ENCODE data around the gene FCHSD2. TPM values are rescaled to one million over a fixed set of nuclear protein-coding genes. Genes with fewer than 3 reads are reported as not detected.
"Not testable (repeated sequence)": the region's sequence is repeated elsewhere in the genome, so short reads cannot be mapped to it uniquely, and the experiment has no call there.

FCHSD2 gene
- total and polyA plus RNA-seq, 2 experiments from 2014 or later, result 9.1 to 19.8 TPM

DNA sequence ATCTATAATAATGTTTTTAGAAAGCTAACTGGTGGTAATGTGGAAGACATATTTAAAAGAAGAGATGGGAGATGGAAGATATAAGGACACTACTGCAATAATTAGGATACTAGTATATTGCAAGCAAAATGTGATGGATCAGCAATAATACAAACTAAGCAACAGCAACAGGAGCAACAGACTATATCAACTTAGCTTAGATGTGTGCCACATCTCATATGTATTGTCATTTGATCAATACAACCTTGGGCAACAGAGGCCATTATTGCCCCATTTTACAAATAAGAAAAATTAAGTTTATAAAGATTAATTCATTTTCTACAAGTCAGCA is 4.2 kb downstream of the FCHSD2 start:
- no peak for TF ChIP-seq EZH2phosphoT487 (IDR thresholded peaks at IDR 0.05; ENCODE audit: insufficient read depth, low read depth)
- no peak for TF ChIP-seq EZH2 (IDR thresholded peaks at IDR 0.05; ENCODE audit: insufficient read depth, poor library complexity, severe bottlenecking)
- in situ Hi-C loops (cut with MboI), result no loop called here
- H4K20me1 ChIP-seq (ENCODE audit: insufficient read depth), result no peaks in the 10 kb centered on the region
- H3K9me3 ChIP-seq (ENCODE audit: low read depth), result no peaks in the 10 kb centered on the region
- no peak overlapping the region for H3K27ac ChIP-seq
- no peak for DNase-seq
- peaks cover 14% of the 10 kb centered on the region for H3K4me1 ChIP-seq (ENCODE audit: insufficient read depth)
- no peaks in the 10 kb centered on the region for H3K9me2 ChIP-seq (ENCODE audit: insufficient read depth)
- H3K36me3 ChIP-seq (ENCODE audit: low read depth), result no peaks in the 10 kb centered on the region
- H3K79me2 ChIP-seq (ENCODE audit: insufficient read depth), result peaks cover 86% of the 10 kb centered on the region
- no peak overlapping the region for H2AFZ ChIP-seq
- H3K4me2 ChIP-seq (ENCODE audit: unreplicated experiment), result no peak overlapping the region
- H3K4me3 ChIP-seq, result no peak overlapping the region
- no peaks in the 10 kb centered on the region for H3K27me3 ChIP-seq (replicated peaks; ENCODE audit: insufficient read depth)
- peaks cover 19% of the 10 kb centered on the region; the same call in 1 of the 2 replicates for H3F3A ChIP-seq (ENCODE audit: insufficient read depth)
- no peak overlapping the region for H3K9ac ChIP-seq

GRCh38 chr11:73137262-73137943 is 4.7 kb downstream of the FCHSD2 start:
- Histone ChIP-seq H3K79me2 (ENCODE audit: insufficient read depth) (peaks cover 90% of the 10 kb centered on the region), H3K4me2 (ENCODE audit: unreplicated experiment) (no peak overlapping the region), H2AFZ (no peak overlapping the region), H3K9me3 (ENCODE audit: low read depth) (no peaks in the 10 kb centered on the region), H3F3A (ENCODE audit: insufficient read depth) (peaks cover 18% of the 10 kb centered on the region; the same call in 1 of the 2 replicates), H3K27ac (no peak overlapping the region), H3K9me2 (ENCODE audit: insufficient read depth) (no peaks in the 10 kb centered on the region), H3K36me3 (ENCODE audit: low read depth) (no peaks in the 10 kb centered on the region), H3K4me3 (no peak overlapping the region), H3K9ac (no peak overlapping the region), H3K27me3 (replicated peaks; ENCODE audit: insufficient read depth) (no peaks in the 10 kb centered on the region), H3K4me1 (ENCODE audit: insufficient read depth) (peaks cover 14% of the 10 kb centered on the region), H4K20me1 (ENCODE audit: insufficient read depth) (no peaks in the 10 kb centered on the region)
- TF ChIP-seq EZH2phosphoT487 (IDR thresholded peaks at IDR 0.05; ENCODE audit: insufficient read depth, low read depth) (no peak), EZH2 (IDR thresholded peaks at IDR 0.05; ENCODE audit: insufficient read depth, poor library complexity, severe bottlenecking) (no peak)
- in situ Hi-C loops (cut with MboI), result no loop called here
- WGBS, 2 experiments (ENCODE audit: low coverage in 1 of 2, low lambda C conversion rate in 2 of 2, missing lambda C conversion rate in 2 of 2), result 81 to 84% methylated on average over 5 of the region's 5 CpGs
- DNase-seq, result no peak

DNA sequence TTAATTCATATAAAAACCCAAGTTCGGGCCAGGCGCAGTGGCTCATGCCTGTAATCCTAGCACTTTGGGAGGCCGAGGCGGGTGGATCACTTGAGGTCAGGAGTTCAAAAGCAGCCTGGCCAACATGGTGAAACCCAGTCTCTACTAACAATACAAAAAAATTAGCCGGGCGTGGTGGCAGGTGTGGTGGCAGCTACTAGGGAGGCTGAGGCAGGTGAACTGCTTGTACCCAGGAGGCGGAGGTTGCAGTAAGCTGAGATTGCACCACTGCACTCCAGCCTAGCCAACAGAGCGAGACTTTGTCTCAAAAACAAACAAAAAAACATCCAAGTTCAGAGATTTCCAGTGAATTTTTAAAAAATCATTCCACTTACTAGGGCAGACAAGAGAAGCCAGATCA is 5.4 kb downstream of the FCHSD2 start:
- H4K20me1 ChIP-seq (ENCODE audit: insufficient read depth); H3K36me3 ChIP-seq (ENCODE audit: low read depth); H3K4me3 ChIP-seq; H3K9ac ChIP-seq; H3K9me3 ChIP-seq (ENCODE audit: low read depth); in situ Hi-C loops (cut with MboI); H3K27me3 ChIP-seq (replicated peaks; ENCODE audit: insufficient read depth); H3K27ac ChIP-seq; DNase-seq; H3K9me2 ChIP-seq (ENCODE audit: insufficient read depth); H2AFZ ChIP-seq; H3K4me2 ChIP-seq (ENCODE audit: unreplicated experiment): not testable (repeated sequence)
- Histone ChIP-seq H3K4me1 (ENCODE audit: insufficient read depth) (peaks cover 14% of the 10 kb centered on the region), H3K79me2 (ENCODE audit: insufficient read depth) (peaks cover 96% of the 10 kb centered on the region), H3F3A (ENCODE audit: insufficient read depth) (peaks cover 18% of the 10 kb centered on the region; the same call in 1 of the 2 replicates)
- WGBS, 2 experiments (ENCODE audit: low coverage in 1 of 2, low lambda C conversion rate in 2 of 2, missing lambda C conversion rate in 2 of 2), result 96 to 98% methylated on average over 8 of the region's 8 CpGs

GRCh38 chr11:73135346-73136284 is 6.5 kb downstream of the FCHSD2 start:
- H3K9ac ChIP-seq, result no peak overlapping the region
- peaks cover 86% of the 10 kb centered on the region for H3K79me2 ChIP-seq (ENCODE audit: insufficient read depth)
- in situ Hi-C loops (cut with MboI), result no loop called here
- H4K20me1 ChIP-seq (ENCODE audit: insufficient read depth), result no peaks in the 10 kb centered on the region
- 89 to 93% methylated on average over 6 of the region's 6 CpGs for WGBS, 2 experiments (ENCODE audit: low coverage in 1 of 2, low lambda C conversion rate in 2 of 2, missing lambda C conversion rate in 2 of 2)
- no peak overlapping the region for H3K4me3 ChIP-seq
- no peak overlapping the region for H3K4me2 ChIP-seq (ENCODE audit: unreplicated experiment)
- no peaks in the 10 kb centered on the region for H3K27me3 ChIP-seq (replicated peaks; ENCODE audit: insufficient read depth)
- no peak overlapping the region for H3K27ac ChIP-seq
- H3K9me2 ChIP-seq (ENCODE audit: insufficient read depth), result no peaks in the 10 kb centered on the region
- H2AFZ ChIP-seq, result no peak overlapping the region
- H3K36me3 ChIP-seq (ENCODE audit: low read depth), result peaks cover 6% of the 10 kb centered on the region; the same call in 1 of the 2 replicates
- peaks cover 16% of the 10 kb centered on the region; the same call in 1 of the 2 replicates for H3F3A ChIP-seq (ENCODE audit: insufficient read depth)
- DNase-seq, result no peak
- H3K9me3 ChIP-seq (ENCODE audit: low read depth), result no peaks in the 10 kb centered on the region
- TF ChIP-seq EZH2phosphoT487 (IDR thresholded peaks at IDR 0.05; ENCODE audit: insufficient read depth, low read depth) (no peak), EZH2 (IDR thresholded peaks at IDR 0.05; ENCODE audit: insufficient read depth, poor library complexity, severe bottlenecking) (no peak)
- H3K4me1 ChIP-seq (ENCODE audit: insufficient read depth), result peaks cover 14% of the 10 kb centered on the region

DNA sequence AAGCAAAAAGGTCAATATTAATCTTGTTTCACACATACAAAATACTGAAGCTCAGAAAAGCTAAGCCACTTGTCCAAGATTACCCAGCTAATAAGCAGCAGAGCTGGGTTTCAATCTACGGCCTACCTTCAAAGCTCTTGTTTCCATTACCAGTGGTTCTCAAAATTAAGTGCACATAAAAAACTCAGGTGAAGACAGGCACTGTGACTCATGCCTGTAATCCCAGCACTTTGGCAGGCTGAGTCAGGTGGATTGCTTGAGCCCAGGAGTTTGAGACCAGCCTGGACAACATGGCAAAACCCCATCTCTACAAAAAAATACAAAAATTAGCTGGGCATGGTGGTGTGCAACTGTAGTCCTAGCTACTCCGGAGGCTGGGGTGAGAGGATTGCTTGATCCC is 9.8 kb downstream of the FCHSD2 start:
- H4K20me1 ChIP-seq (ENCODE audit: insufficient read depth); H3K27ac ChIP-seq; H3K9me3 ChIP-seq (ENCODE audit: low read depth); H3K4me1 ChIP-seq (ENCODE audit: insufficient read depth); H2AFZ ChIP-seq; DNase-seq; H3K4me3 ChIP-seq; H3K4me2 ChIP-seq (ENCODE audit: unreplicated experiment); in situ Hi-C loops (cut with MboI); H3K27me3 ChIP-seq (replicated peaks; ENCODE audit: insufficient read depth); H3F3A ChIP-seq (ENCODE audit: insufficient read depth); H3K9me2 ChIP-seq (ENCODE audit: insufficient read depth); H3K9ac ChIP-seq; H3K36me3 ChIP-seq (ENCODE audit: low read depth): not testable (repeated sequence)
- H3K79me2 ChIP-seq (ENCODE audit: insufficient read depth), result peaks cover 59% of the 10 kb centered on the region
- 96 to 97% methylated on average over 2 of the region's 2 CpGs for WGBS, 2 experiments (ENCODE audit: low coverage in 1 of 2, low lambda C conversion rate in 2 of 2, missing lambda C conversion rate in 2 of 2)

Data from GM23248 (cell line).